ENCODE data around the gene SOX18. TPM values are rescaled to one million over a fixed set of nuclear protein-coding genes. Genes with fewer than 3 reads are reported as not detected.
A peak's percentile ranks its signal among the peaks of the same experiment; 100 is the strongest.

Gene SOX18
- total RNA-seq, 6 donors from 2014 or later: 6.3 to 138 (median 37.7) TPM

DNA sequence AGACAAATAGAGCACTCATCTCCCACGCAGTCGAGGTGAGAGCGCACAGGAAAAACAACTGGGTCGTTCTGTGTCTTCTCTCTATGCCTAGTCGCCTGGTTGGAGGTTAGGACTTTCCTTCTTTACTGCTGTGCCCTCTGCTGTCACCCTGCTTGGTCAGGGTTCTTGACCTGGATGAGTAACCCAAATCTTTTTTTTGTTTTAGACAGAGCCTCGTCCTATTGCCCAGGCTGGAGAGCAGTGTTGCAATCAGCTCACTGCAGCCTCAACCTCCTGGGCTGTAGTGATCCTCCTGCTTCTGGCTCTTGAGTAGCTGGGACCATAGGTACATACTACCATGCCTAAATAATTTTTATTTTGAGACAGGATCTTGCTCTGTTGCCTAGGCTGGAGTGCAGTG lies 44.0 kb downstream of the SOX18 start:
- no peaks in the 10 kb centered on the region for H3K27me3 ChIP-seq
- DNase-seq: no peak
- H3K9me3 ChIP-seq: no peaks in the 10 kb centered on the region
- no peak for TF ChIP-seq POLR2A (IDR thresholded peaks at IDR 0.05)
- TF ChIP-seq EP300 (IDR thresholded peaks at IDR 0.05): no peak
- 74 to 80% methylated on average over 6 of the region's 6 CpGs for WGBS, 2 donors
- no peak for ATAC-seq (ENCODE audit: low FRiP score in 2 of 2)
- peaks cover 22 to 95% (median 68%) of the 10 kb centered on the region in 4 donors for H3K36me3 ChIP-seq
- no peak overlapping the region for H3K4me3 ChIP-seq
- no peak overlapping the region for H3K27ac ChIP-seq
- peaks cover 0 to 12% (median 7%) of the 10 kb centered on the region in 4 donors for H3K4me1 ChIP-seq

DNA sequence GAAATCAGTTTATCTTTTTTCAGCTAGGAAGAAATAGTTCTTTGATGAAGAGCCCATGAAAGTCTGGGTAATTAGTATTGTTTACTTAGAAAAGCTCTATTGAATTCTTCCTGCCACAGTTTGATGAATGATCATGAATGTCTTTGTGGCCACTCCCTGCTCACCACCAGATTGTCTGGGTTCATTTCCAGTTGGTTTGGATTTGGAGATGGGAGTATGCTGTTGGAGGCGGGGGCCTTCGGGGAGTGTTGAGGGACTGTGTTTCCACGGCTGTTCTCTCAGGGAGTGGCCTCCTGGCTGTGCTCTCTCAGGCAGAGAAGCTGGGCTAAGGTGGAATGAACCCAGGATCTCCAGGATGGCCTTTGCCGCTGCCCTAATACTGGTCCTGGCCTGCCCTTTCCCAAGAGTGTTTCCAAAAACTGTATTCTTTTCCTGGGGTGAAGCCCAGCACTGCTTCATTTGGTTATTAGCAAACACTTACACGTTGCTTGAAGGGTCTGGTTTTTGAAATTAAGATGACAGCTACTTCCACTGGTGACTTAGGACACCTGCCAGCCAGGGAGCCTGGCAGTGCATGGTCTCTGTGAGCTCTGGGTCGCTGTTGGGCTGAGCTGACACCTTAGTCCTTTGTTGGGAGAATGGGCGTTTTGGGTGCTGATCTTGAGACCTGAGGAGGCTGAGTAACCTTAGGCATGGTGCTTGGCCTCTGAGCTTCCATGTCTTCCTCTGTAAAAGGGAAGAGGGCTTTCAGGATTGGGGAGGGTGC lies 45.3 kb downstream of the SOX18 start:
- Histone ChIP-seq H3K9me3 (no peaks in the 10 kb centered on the region), H3K4me1 (peaks cover 0 to 12% (median 7%) of the 10 kb centered on the region in 4 donors), H3K27ac (peak overlapping the region in 1 of 4 donors; percentile 3), H3K4me3 (no peak overlapping the region), H3K36me3 (peaks cover 25 to 95% (median 71%) of the 10 kb centered on the region in 4 donors), H3K27me3 (no peaks in the 10 kb centered on the region)
- WGBS, 2 donors: 55 to 69% methylated on average over 7 of the region's 7 CpGs
- TF ChIP-seq POLR2A (IDR thresholded peaks at IDR 0.05) (no peak), EP300 (IDR thresholded peaks at IDR 0.05) (no peak), POLR2AphosphoS5 (IDR thresholded peaks at IDR 0.05) (no peak)
- TF ChIP-seq, protein P1, sequence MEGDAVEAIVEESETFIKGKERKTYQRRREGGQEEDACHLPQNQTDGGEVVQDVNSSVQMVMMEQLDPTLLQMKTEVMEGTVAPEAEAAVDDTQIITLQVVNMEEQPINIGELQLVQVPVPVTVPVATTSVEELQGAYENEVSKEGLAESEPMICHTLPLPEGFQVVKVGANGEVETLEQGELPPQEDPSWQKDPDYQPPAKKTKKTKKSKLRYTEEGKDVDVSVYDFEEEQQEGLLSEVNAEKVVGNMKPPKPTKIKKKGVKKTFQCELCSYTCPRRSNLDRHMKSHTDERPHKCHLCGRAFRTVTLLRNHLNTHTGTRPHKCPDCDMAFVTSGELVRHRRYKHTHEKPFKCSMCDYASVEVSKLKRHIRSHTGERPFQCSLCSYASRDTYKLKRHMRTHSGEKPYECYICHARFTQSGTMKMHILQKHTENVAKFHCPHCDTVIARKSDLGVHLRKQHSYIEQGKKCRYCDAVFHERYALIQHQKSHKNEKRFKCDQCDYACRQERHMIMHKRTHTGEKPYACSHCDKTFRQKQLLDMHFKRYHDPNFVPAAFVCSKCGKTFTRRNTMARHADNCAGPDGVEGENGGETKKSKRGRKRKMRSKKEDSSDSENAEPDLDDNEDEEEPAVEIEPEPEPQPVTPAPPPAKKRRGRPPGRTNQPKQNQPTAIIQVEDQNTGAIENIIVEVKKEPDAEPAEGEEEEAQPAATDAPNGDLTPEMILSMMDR (IDR thresholded peaks at IDR 0.05): no peak
- no peak for DNase-seq
- no peak for ATAC-seq (ENCODE audit: low FRiP score in 2 of 2)

DNA sequence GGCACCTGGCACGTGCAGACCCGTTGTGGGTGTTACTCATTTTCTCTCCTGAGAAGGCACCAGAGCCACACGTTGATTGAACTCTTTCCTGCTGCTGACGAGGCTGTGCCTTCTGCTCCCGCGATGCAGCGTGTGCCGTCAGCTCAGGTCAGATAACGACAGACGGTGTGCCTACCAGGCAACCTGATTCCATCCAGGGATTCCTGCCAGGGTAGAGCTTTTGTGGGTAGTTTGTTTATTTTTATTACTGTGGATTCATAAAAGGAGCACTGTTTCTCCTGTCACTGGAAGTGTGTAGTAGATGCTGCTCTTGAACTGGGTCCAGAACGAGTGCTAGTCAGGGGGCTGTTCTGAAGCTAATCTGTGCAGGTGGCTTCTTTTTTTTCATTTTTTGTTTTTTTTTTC lies 47.8 kb downstream of the SOX18 start:
- DNase-seq (no peak), ATAC-seq (ENCODE audit: low FRiP score in 2 of 2) (no peak)
- no peak overlapping the region for H3K4me3 ChIP-seq
- H3K27ac ChIP-seq: no peak overlapping the region
- H3K36me3 ChIP-seq: peaks cover 37 to 100% (median 85%) of the 10 kb centered on the region in 4 donors
- no peaks in the 10 kb centered on the region for H3K9me3 ChIP-seq
- no peak for TF ChIP-seq POLR2AphosphoS5 (IDR thresholded peaks at IDR 0.05)
- TF ChIP-seq POLR2A (IDR thresholded peaks at IDR 0.05): no peak
- TF ChIP-seq, protein P1 (IDR thresholded peaks at IDR 0.05): no peak
- TF ChIP-seq EP300 (IDR thresholded peaks at IDR 0.05): no peak
- 87 to 90% methylated on average over 11 of the region's 11 CpGs for WGBS, 2 donors
- peaks cover 0 to 12% (median 7%) of the 10 kb centered on the region in 4 donors for H3K4me1 ChIP-seq
- no peaks in the 10 kb centered on the region for H3K27me3 ChIP-seq

DNA sequence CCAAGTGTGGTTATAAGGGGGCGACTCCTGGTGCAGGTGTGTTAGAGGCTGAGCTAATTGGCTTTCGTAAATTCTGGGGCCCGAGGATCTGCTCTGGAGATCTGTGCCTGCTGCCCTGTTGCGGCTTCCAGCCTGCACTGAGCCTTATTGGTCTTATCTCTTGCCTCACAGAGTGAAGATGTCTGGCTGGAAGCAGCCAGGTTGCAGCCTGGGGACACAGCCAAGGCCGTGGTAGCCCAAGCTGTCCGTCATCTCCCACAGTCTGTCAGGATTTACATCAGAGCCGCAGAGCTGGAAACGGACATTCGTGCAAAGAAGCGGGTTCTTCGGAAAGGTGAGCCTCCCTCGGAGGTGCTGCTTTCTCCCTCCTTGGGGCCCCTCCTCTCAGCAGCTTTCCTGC lies 48.5 kb downstream of the SOX18 start:
- ATAC-seq (ENCODE audit: low FRiP score in 2 of 2) (no peak), DNase-seq (no peak)
- TF ChIP-seq POLR2A (IDR thresholded peaks at IDR 0.05) (no peak), POLR2AphosphoS5 (IDR thresholded peaks at IDR 0.05) (no peak), EP300 (IDR thresholded peaks at IDR 0.05) (no peak)
- peaks cover 0 to 12% (median 7%) of the 10 kb centered on the region in 4 donors for H3K4me1 ChIP-seq
- H3K27me3 ChIP-seq: no peaks in the 10 kb centered on the region
- WGBS, 2 donors: 93 to 100% methylated on average over 3 to 12 of the region's 12 CpGs
- no peak overlapping the region for H3K27ac ChIP-seq
- peaks cover 44 to 100% (median 87%) of the 10 kb centered on the region in 4 donors for H3K36me3 ChIP-seq
- H3K9me3 ChIP-seq: no peaks in the 10 kb centered on the region
- no peak overlapping the region for H3K4me3 ChIP-seq

Small RNA genes within 50 kb of the gene (small RNA-seq; reads per million reads assigned to genes)
- gene AL355803.1 (0 reads per million in 4 donors), gene MIR6813 (0 to 0.26 (median 0) reads per million in 4 donors)

Other genes with a start within 250 kb of the SOX18 start
- 10 to 100 TPM in 4 of 6 donors, 1 to 10 TPM in 2; 7.6 to 25.3 (median 11.6) TPM for gene ZBTB46, start 218.4 kb downstream of the SOX18 start, total RNA-seq
- under 1 TPM in 1 of 6 donors, not detected in 5; 0.23 TPM for gene ABHD16B, start 188.1 kb downstream of the SOX18 start, total RNA-seq
- gene TPD52L2, start 184.4 kb downstream of the SOX18 start, total RNA-seq: 100 to 1,000 TPM in 1 of 6 donors, 10 to 100 TPM in 5; 64.2 to 103 (median 79.4) TPM
- gene DNAJC5, start 154.5 kb downstream of the SOX18 start, total RNA-seq: 10 to 100 TPM; 44.6 to 66.0 (median 60.7) TPM
- gene UCKL1, start 93.2 kb downstream of the SOX18 start, total RNA-seq: 100 to 1,000 TPM in 1 of 6 donors, 10 to 100 TPM in 5; 23.0 to 103 (median 37.3) TPM
- gene ZNF512B, start 79.7 kb downstream of the SOX18 start, total RNA-seq: 10 to 100 TPM; 10.8 to 22.0 (median 16.3) TPM
- 1 to 10 TPM; 2.6 to 7.2 (median 4.7) TPM for gene SAMD10, start 70.0 kb downstream of the SOX18 start, total RNA-seq
- 100 to 1,000 TPM in 1 of 6 donors, 10 to 100 TPM in 5; 60.5 to 113 (median 68.0) TPM for gene PRPF6, start 68.5 kb downstream of the SOX18 start, total RNA-seq
- 1 to 10 TPM in 4 of 6 donors, under 1 TPM in 2; 0.44 to 2.3 (median 1.7) TPM for gene C20orf204, start 13.5 kb downstream of the SOX18 start, total RNA-seq
- 10 to 100 TPM; 21.7 to 56.0 (median 28.4) TPM for gene TCEA2, start 13.6 kb upstream of the SOX18 start, total RNA-seq
- gene RGS19, start 29.9 kb upstream of the SOX18 start, total RNA-seq: 10 to 100 TPM; 21.5 to 70.8 (median 55.6) TPM
- gene OPRL1, start 30.4 kb upstream of the SOX18 start, total RNA-seq: 1 to 10 TPM; 1.7 to 3.1 (median 2.6) TPM
- gene LKAAEAR1, start 34.8 kb upstream of the SOX18 start, total RNA-seq: 1 to 10 TPM in 4 of 6 donors, not detected in 2; 1.3 to 7.8 (median 4.9) TPM
- not detected for gene NPBWR2, start 57.9 kb upstream of the SOX18 start, total RNA-seq
- 1 to 10 TPM in 1 of 6 donors, under 1 TPM in 1, not detected in 4; 0.09 to 3.1 TPM for gene MYT1, start 114.8 kb upstream of the SOX18 start, total RNA-seq
- 10 to 100 TPM; 37.4 to 95.3 (median 44.4) TPM for gene PCMTD2, start 206.1 kb upstream of the SOX18 start, total RNA-seq

All from upper lobe of left lung (tissue), 6 donors.